ENCODE measurements around the gene PARD3B. TPM values are rescaled to one million over a fixed set of nuclear protein-coding genes. Genes with fewer than 3 reads are reported as not detected.

Gene PARD3B
- polyA plus RNA-seq, 3 donors: not detected

GRCh38 chr2:204748286-204748685, 203.0 kb downstream of the PARD3B start:
- Histone ChIP-seq H4K20me1 (ENCODE audit: insufficient read depth, low read length) (no peaks in the 10 kb centered on the region), H3K9ac (ENCODE audit: insufficient read depth, low read length, poor library complexity, severe bottlenecking) (no peak overlapping the region), H3K4me3 (replicated peaks in 1 of 3; ENCODE audit: low read depth in 2 of 3, low read length in 3 of 3) (no peak overlapping the region), H3K36me3 (replicated peaks in 1 of 2; ENCODE audit: control insufficient read depth in 1 of 2, insufficient read depth in 2 of 2, low read length in 2 of 2) (no peaks in the 10 kb centered on the region), H3K27me3 (ENCODE audit: control insufficient read depth in 2 of 2, insufficient read depth in 2 of 2, low read length in 2 of 2) (no peaks in the 10 kb centered on the region), H3K79me2 (ENCODE audit: insufficient read depth, low read length) (no peaks in the 10 kb centered on the region), H2AFZ (ENCODE audit: insufficient read depth, low read depth, low read length, poor library complexity, severe bottlenecking) (no peak overlapping the region), H3K4me1 (ENCODE audit: control insufficient read depth in 1 of 2, insufficient read depth in 2 of 2, low read length in 2 of 2) (no peaks in the 10 kb centered on the region), H3K9me3 (replicated peaks in 1 of 2; ENCODE audit: control insufficient read depth in 1 of 2, insufficient read depth in 1 of 2, low read length in 2 of 2) (no peaks in the 10 kb centered on the region), H3K27ac (ENCODE audit: low read depth in 1 of 2, low read length in 2 of 2) (no peak overlapping the region), H3K4me2 (replicated peaks; ENCODE audit: extremely low read depth, low read length, poor library complexity, severe bottlenecking) (no peak overlapping the region)
- H3K4me3 Mint-ChIP-seq: no peak overlapping the region
- H3K9me3 Mint-ChIP-seq: peaks cover 0 to 6% (median 5%) of the 10 kb centered on the region in 7 donors
- H3K4me1 Mint-ChIP-seq: no peaks in the 10 kb centered on the region
- TF ChIP-seq, protein P1, sequence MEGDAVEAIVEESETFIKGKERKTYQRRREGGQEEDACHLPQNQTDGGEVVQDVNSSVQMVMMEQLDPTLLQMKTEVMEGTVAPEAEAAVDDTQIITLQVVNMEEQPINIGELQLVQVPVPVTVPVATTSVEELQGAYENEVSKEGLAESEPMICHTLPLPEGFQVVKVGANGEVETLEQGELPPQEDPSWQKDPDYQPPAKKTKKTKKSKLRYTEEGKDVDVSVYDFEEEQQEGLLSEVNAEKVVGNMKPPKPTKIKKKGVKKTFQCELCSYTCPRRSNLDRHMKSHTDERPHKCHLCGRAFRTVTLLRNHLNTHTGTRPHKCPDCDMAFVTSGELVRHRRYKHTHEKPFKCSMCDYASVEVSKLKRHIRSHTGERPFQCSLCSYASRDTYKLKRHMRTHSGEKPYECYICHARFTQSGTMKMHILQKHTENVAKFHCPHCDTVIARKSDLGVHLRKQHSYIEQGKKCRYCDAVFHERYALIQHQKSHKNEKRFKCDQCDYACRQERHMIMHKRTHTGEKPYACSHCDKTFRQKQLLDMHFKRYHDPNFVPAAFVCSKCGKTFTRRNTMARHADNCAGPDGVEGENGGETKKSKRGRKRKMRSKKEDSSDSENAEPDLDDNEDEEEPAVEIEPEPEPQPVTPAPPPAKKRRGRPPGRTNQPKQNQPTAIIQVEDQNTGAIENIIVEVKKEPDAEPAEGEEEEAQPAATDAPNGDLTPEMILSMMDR (IDR thresholded peaks at IDR 0.05): no peak
- no peak for DNase-seq
- WGBS (ENCODE audit: insufficient coverage): no CpG with 5 or more reads among the region's 2 CpGs
- H3K27ac Mint-ChIP-seq: no peak overlapping the region
- intact Hi-C loops (cut with micrococcal nuclease): no loop called here
- no peaks in the 10 kb centered on the region for H3K27me3 Mint-ChIP-seq (ENCODE audit: low read depth in 3 of 3)
- no peaks in the 10 kb centered on the region for H3K36me3 Mint-ChIP-seq

DNA sequence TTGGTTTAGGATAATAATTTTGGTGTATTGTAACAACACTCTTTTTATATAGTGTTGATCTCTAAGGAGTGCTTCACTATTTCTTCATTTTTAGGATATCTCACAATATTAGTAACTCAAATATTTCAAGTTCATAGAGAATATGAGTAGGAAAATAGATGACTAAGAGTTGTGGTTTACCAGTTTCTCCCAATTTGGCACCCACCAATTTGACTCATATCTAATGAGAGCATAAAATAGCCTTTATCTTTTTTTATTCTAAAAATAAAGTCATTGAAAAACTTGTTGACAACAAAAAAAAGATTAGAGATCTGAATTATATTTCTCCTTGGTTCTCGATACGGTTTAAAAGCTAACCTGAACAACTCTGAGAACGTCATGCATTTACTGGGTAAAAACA, 204.0 kb downstream of the PARD3B start:
- Mint-ChIP-seq H3K36me3 (no peaks in the 10 kb centered on the region), H3K4me1 (no peaks in the 10 kb centered on the region), H3K4me3 (no peak overlapping the region), H3K9me3 (peaks cover 0 to 6% (median 5%) of the 10 kb centered on the region in 7 donors), H3K27me3 (ENCODE audit: low read depth in 3 of 3) (no peaks in the 10 kb centered on the region), H3K27ac (no peak overlapping the region)
- no CpG with 5 or more reads among the region's 3 CpGs for WGBS (ENCODE audit: insufficient coverage)
- Histone ChIP-seq H3K27me3 (ENCODE audit: control insufficient read depth in 2 of 2, insufficient read depth in 2 of 2, low read length in 2 of 2) (no peaks in the 10 kb centered on the region), H3K27ac (ENCODE audit: low read depth in 1 of 2, low read length in 2 of 2) (no peak overlapping the region), H3K9me3 (replicated peaks in 1 of 2; ENCODE audit: control insufficient read depth in 1 of 2, insufficient read depth in 1 of 2, low read length in 2 of 2) (no peaks in the 10 kb centered on the region), H2AFZ (ENCODE audit: insufficient read depth, low read depth, low read length, poor library complexity, severe bottlenecking) (no peak overlapping the region), H3K36me3 (replicated peaks in 1 of 2; ENCODE audit: control insufficient read depth in 1 of 2, insufficient read depth in 2 of 2, low read length in 2 of 2) (no peaks in the 10 kb centered on the region), H3K9ac (ENCODE audit: insufficient read depth, low read length, poor library complexity, severe bottlenecking) (no peak overlapping the region), H3K79me2 (ENCODE audit: insufficient read depth, low read length) (no peaks in the 10 kb centered on the region), H3K4me2 (replicated peaks; ENCODE audit: extremely low read depth, low read length, poor library complexity, severe bottlenecking) (no peak overlapping the region), H3K4me1 (ENCODE audit: control insufficient read depth in 1 of 2, insufficient read depth in 2 of 2, low read length in 2 of 2) (no peaks in the 10 kb centered on the region), H3K4me3 (replicated peaks in 1 of 3; ENCODE audit: low read depth in 2 of 3, low read length in 3 of 3) (no peak overlapping the region), H4K20me1 (ENCODE audit: insufficient read depth, low read length) (no peaks in the 10 kb centered on the region)
- TF ChIP-seq, protein P1 (IDR thresholded peaks at IDR 0.05): no peak
- DNase-seq: no peak
- intact Hi-C loops (cut with micrococcal nuclease): no loop called here

Data from CD14-positive monocyte (primary cell).